Measurements from ENCODE around the gene POR.

Gene POR

DNA sequence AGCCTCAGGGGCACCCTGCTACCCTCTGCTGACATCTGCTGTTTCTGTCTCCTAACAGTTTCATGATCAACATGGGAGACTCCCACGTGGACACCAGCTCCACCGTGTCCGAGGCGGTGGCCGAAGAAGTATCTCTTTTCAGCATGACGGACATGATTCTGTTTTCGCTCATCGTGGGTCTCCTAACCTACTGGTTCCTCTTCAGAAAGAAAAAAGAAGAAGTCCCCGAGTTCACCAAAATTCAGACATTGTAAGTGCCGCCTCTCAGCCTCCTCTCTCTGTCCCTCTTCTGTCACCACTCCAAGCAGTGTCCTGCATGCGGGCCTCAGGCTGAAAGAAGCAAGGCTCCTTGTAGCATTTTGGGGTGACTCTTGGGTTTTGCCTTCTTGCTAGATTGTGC lies 39.0 kb downstream of the POR start:
- H3K4me3 ChIP-seq (ENCODE audit: low read length) = no peak overlapping the region
- H3K4me2 ChIP-seq (ENCODE audit: low read length) = no peak overlapping the region
- H4K20me1 ChIP-seq (ENCODE audit: insufficient read depth, low read length) = no peaks in the 10 kb centered on the region
- no peak overlapping the region for H3K27ac ChIP-seq (ENCODE audit: low read length)
- TF ChIP-seq, protein P1, sequence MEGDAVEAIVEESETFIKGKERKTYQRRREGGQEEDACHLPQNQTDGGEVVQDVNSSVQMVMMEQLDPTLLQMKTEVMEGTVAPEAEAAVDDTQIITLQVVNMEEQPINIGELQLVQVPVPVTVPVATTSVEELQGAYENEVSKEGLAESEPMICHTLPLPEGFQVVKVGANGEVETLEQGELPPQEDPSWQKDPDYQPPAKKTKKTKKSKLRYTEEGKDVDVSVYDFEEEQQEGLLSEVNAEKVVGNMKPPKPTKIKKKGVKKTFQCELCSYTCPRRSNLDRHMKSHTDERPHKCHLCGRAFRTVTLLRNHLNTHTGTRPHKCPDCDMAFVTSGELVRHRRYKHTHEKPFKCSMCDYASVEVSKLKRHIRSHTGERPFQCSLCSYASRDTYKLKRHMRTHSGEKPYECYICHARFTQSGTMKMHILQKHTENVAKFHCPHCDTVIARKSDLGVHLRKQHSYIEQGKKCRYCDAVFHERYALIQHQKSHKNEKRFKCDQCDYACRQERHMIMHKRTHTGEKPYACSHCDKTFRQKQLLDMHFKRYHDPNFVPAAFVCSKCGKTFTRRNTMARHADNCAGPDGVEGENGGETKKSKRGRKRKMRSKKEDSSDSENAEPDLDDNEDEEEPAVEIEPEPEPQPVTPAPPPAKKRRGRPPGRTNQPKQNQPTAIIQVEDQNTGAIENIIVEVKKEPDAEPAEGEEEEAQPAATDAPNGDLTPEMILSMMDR (IDR thresholded peaks at IDR 0.05; ENCODE audit: low read depth, low read length) = no peak
- no peak for TF ChIP-seq EZH2phosphoT487 (IDR thresholded peaks at IDR 0.05; ENCODE audit: low read depth)
- no peaks in the 10 kb centered on the region for H3K9me3 ChIP-seq (ENCODE audit: insufficient read depth, low read length)
- H3K36me3 ChIP-seq (replicated peaks; ENCODE audit: low read depth, low read length) = peaks cover 6% of the 10 kb centered on the region
- no peaks in the 10 kb centered on the region for H3K27me3 ChIP-seq (ENCODE audit: low read depth, low read length)
- H3K4me1 ChIP-seq (ENCODE audit: low read length) = no peaks in the 10 kb centered on the region
- H3K79me2 ChIP-seq (ENCODE audit: low read length) = peaks cover 8% of the 10 kb centered on the region; the same call in 1 of the 2 replicates
- H2AFZ ChIP-seq (ENCODE audit: low read depth, low read length) = no peak overlapping the region
- no peak overlapping the region for H3K9ac ChIP-seq (ENCODE audit: low read length)

DNA sequence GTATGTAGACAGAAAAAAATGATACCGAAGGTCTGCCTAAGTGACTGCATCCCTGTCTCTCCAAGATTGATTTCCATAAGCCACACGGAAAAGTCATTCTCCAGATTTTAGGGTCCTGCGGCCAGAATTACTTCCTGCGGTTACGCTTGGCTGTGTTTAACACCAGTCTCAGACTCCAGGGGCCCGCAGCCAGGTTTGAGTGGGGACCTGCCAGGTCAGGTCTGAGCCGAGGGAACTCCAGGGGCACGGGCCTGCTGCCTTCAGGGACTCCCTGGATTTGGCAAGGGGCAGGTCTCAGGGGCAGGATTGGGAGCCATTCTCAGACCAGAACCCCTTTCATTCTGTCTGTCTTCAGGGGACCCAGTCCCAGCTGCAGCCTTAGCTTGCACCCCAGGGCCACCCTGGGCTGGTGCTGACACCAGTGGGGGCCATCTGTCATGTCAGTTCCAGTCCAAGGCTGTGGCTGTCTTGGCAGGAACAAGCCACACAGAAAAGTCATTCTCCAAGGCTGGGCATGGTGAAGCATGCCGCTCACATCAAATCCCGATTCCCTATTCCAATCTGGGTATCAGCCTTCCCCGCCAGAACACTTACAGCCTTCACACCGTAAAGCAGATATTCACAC lies 40.5 kb downstream of the POR start:
- H3K27ac ChIP-seq (ENCODE audit: low read length) = no peak overlapping the region
- no peak overlapping the region for H3K4me2 ChIP-seq (ENCODE audit: low read length)
- peaks cover 6% of the 10 kb centered on the region for H3K36me3 ChIP-seq (replicated peaks; ENCODE audit: low read depth, low read length)
- no peaks in the 10 kb centered on the region for H3K4me1 ChIP-seq (ENCODE audit: low read length)
- H4K20me1 ChIP-seq (ENCODE audit: insufficient read depth, low read length) = no peaks in the 10 kb centered on the region
- peaks cover 3% of the 10 kb centered on the region; the same call in 1 of the 2 replicates for H3K79me2 ChIP-seq (ENCODE audit: low read length)
- no peak overlapping the region for H3K9ac ChIP-seq (ENCODE audit: low read length)
- no peaks in the 10 kb centered on the region for H3K27me3 ChIP-seq (ENCODE audit: low read depth, low read length)
- no peaks in the 10 kb centered on the region for H3K9me3 ChIP-seq (ENCODE audit: insufficient read depth, low read length)
- H2AFZ ChIP-seq (ENCODE audit: low read depth, low read length) = no peak overlapping the region
- no peak overlapping the region for H3K4me3 ChIP-seq (ENCODE audit: low read length)
- TF ChIP-seq, protein P1 (IDR thresholded peaks at IDR 0.05; ENCODE audit: low read depth, low read length) = no peak
- TF ChIP-seq EZH2phosphoT487 (IDR thresholded peaks at IDR 0.05; ENCODE audit: low read depth) = no peak

DNA sequence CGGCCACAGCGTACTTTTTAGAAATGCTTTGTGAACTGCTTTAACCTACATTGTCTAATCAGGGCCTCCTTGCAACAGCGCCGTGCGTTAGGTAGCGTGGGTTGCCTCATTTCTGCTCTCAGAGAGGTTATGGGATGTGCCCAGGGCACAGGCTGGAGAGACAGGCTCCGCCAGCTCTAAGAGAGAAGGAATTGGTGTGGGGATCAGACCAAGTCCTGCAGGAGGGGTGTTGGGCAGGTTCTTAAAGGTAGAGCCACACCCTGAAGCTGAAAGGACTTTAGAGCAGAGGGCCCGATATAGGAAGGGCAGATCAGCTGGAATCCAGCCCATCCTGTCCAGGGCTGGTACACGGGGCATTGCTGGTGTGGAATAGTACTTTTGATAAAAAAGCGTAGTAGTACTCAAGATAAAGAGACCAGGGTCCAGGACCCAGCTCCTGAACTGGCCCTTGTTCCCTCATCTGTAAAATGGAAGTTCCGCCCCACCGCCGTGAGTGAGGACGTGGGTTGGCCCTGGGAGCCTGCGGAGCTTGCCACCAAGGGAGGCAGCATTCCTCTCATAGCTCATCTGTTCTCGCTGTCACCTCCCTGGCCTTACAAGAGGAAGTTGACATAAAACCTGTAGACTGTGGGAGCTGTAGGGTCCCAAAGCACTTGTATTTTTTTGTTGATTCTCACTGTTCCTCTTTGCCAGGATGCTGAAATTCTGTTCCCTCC lies 42.2 kb downstream of the POR start:
- no peak overlapping the region for H3K4me2 ChIP-seq (ENCODE audit: low read length)
- no peaks in the 10 kb centered on the region for H3K27me3 ChIP-seq (ENCODE audit: low read depth, low read length)
- TF ChIP-seq, protein P1 (IDR thresholded peaks at IDR 0.05; ENCODE audit: low read depth, low read length) = no peak
- no peak for TF ChIP-seq EZH2phosphoT487 (IDR thresholded peaks at IDR 0.05; ENCODE audit: low read depth)
- peaks cover 6% of the 10 kb centered on the region for H3K36me3 ChIP-seq (replicated peaks; ENCODE audit: low read depth, low read length)
- no peaks in the 10 kb centered on the region for H3K4me1 ChIP-seq (ENCODE audit: low read length)
- no peak overlapping the region for H3K4me3 ChIP-seq (ENCODE audit: low read length)
- H3K79me2 ChIP-seq (ENCODE audit: low read length) = no peaks in the 10 kb centered on the region
- no peak overlapping the region for H3K9ac ChIP-seq (ENCODE audit: low read length)
- no peak overlapping the region for H2AFZ ChIP-seq (ENCODE audit: low read depth, low read length)
- H3K9me3 ChIP-seq (ENCODE audit: insufficient read depth, low read length) = no peaks in the 10 kb centered on the region
- no peaks in the 10 kb centered on the region for H4K20me1 ChIP-seq (ENCODE audit: insufficient read depth, low read length)
- no peak overlapping the region for H3K27ac ChIP-seq (ENCODE audit: low read length)

DNA sequence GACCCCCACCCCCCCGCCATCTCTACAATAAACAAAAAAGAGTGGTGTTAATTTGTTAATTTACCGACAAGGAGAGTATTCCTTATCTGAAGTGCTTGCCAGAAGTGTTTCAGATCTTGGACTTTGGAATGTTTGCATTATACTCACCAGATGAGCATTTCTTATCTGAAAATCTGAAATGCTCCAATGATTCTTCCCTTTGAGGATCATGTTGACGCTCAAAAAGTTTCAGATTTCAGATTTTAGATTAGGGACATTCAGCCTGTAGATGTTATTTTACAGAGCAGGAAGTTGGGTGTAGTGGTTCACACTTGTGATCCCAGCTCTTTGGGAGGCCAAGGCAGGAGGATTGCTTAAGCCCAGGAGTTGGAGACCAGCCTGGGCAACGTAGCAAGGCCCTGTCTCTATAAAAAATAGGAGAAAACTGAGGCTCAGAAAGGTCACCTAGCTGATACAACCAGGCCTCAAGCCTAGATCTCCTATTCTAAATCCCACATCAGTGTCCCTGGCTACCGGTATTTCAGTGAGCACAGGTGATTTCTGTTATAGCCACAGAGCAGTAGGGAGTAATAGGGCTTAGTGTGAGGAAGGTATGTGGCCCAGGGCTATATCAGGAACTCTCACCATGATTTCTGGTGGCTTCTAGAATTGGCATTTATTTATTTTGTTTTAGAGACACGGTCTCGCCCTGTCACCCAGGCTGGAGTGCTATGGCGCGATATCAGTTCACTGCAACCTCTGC lies 44.0 kb downstream of the POR start:
- Histone ChIP-seq H3K4me1 (ENCODE audit: low read length) (no peaks in the 10 kb centered on the region), H3K36me3 (replicated peaks; ENCODE audit: low read depth, low read length) (peaks cover 6% of the 10 kb centered on the region), H3K9me3 (ENCODE audit: insufficient read depth, low read length) (no peaks in the 10 kb centered on the region), H3K4me3 (ENCODE audit: low read length) (no peak overlapping the region), H3K9ac (ENCODE audit: low read length) (no peak overlapping the region), H3K79me2 (ENCODE audit: low read length) (no peaks in the 10 kb centered on the region), H3K27me3 (ENCODE audit: low read depth, low read length) (no peaks in the 10 kb centered on the region), H4K20me1 (ENCODE audit: insufficient read depth, low read length) (no peaks in the 10 kb centered on the region), H2AFZ (ENCODE audit: low read depth, low read length) (no peak overlapping the region), H3K4me2 (ENCODE audit: low read length) (no peak overlapping the region), H3K27ac (ENCODE audit: low read length) (no peak overlapping the region)
- no peak for TF ChIP-seq EZH2phosphoT487 (IDR thresholded peaks at IDR 0.05; ENCODE audit: low read depth)
- TF ChIP-seq, protein P1 (IDR thresholded peaks at IDR 0.05; ENCODE audit: low read depth, low read length) = no peak
